Naive thymus-derived CD4-positive, alpha-beta T cell (primary cell): ENCODE measurements around the gene GALNT14. TPM values are rescaled to one million over a fixed set of nuclear protein-coding genes. Genes with fewer than 3 reads are reported as not detected.

ENCODE experiments used
- ATAC-seq: fragments of 150-1000 bp; cut with Tn5 transposase; 2 replicates; pipeline ENCODE4 v1.10.0; 2021; ENCODE audit warnings: mild to moderate bottlenecking, moderate library complexity
- CTCF ChIA-PET: fragments of 350-600 bp; sonication (Branson Sonifier 250); formaldehyde crosslinking; loops from one replicate; lab custom pipeline; 2021; ENCODE audit warnings: antibody characterized with exemption; lab: Charles Lee
- POLR2A ChIA-PET: fragments of 350-600 bp; sonication (Branson Sonifier 250); formaldehyde crosslinking; loops from one replicate; lab custom pipeline; 2021; ENCODE audit warnings: antibody characterized with exemption, inconsistent platforms; lab: Charles Lee
- DNase-seq, 9 donors: peaks; one replicate each; pipeline versions ENCODE4 v3.0.0 to v3.0.0-alpha.2; 2020 to 2022; ENCODE audit warnings: mixed read lengths in 1 of 9
- H3K27ac ChIP-seq: one replicate; pipeline ENCODE4 v1.7.0; 2013; ENCODE audit warnings: mild to moderate bottlenecking, low read depth, low read length, moderate library complexity
- H3K27me3 ChIP-seq, 2 donors: one replicate each; pipeline ENCODE4 v1.7.0; 2013; ENCODE audit warnings: low read length in 2 of 2, mild to moderate bottlenecking in 2 of 2, moderate library complexity in 2 of 2; ENCODE audit not compliant: control insufficient read depth in 2 of 2, insufficient read depth in 2 of 2
- H3K36me3 ChIP-seq, 3 experiments: 1 replicate in 2 of 3; 2 replicates in 1 of 3; pipeline ENCODE4 v1.7.0; 2013; ENCODE audit warnings: low read length in 3 of 3, mild to moderate bottlenecking in 3 of 3, moderate library complexity in 1 of 3; ENCODE audit not compliant: insufficient read depth in 3 of 3, control insufficient read depth in 2 of 3
- H3K4me1 ChIP-seq, 2 donors: one replicate each; pipeline ENCODE4 v1.7.0; 2013; ENCODE audit warnings: low read length in 2 of 2, mild to moderate bottlenecking in 2 of 2, moderate library complexity in 1 of 2; ENCODE audit not compliant: control insufficient read depth in 2 of 2, insufficient read depth in 2 of 2
- H3K4me3 ChIP-seq: 2 replicates; pipeline ENCODE4 v1.7.0; 2013; ENCODE audit warnings: mild to moderate bottlenecking, low read length
- H3K9me3 ChIP-seq, 3 experiments: 1 replicate in 2 of 3; 2 replicates in 1 of 3; pipeline ENCODE4 v1.7.0; 2013; ENCODE audit warnings: low read length in 3 of 3; ENCODE audit not compliant: control insufficient read depth in 2 of 3
- H3K27ac Mint-ChIP-seq, 9 donors: one replicate each; pipeline ENCODE4 v1.8.0; 2020 to 2022; ENCODE audit warnings: mixed read lengths in 9 of 9, mild to moderate bottlenecking in 8 of 9, moderate library complexity in 5 of 9, inconsistent platforms in 2 of 9
- H3K27me3 Mint-ChIP-seq, 5 donors: one replicate each; pipeline ENCODE4 v1.8.0; 2021 to 2022; ENCODE audit warnings: mixed read lengths in 5 of 5, mild to moderate bottlenecking in 1 of 5
- H3K36me3 Mint-ChIP-seq, 5 donors: one replicate each; pipeline ENCODE4 v1.8.0; 2020 to 2022; ENCODE audit warnings: mixed read lengths in 5 of 5, mild to moderate bottlenecking in 3 of 5, inconsistent platforms in 1 of 5
- H3K4me1 Mint-ChIP-seq, 7 donors: one replicate each; pipeline ENCODE4 v1.8.0; 2020 to 2022; ENCODE audit warnings: mixed read lengths in 7 of 7, mild to moderate bottlenecking in 3 of 7, inconsistent platforms in 1 of 7
- H3K4me3 Mint-ChIP-seq, 10 donors: one replicate each; pipeline ENCODE4 v1.8.0; 2020 to 2022; ENCODE audit warnings: mild to moderate bottlenecking in 10 of 10, mixed read lengths in 10 of 10, moderate library complexity in 6 of 10, inconsistent platforms in 2 of 10
- H3K9me3 Mint-ChIP-seq, 11 donors: one replicate each; pipeline ENCODE4 v1.8.0; 2020 to 2022; ENCODE audit warnings: mixed read lengths in 11 of 11, mild to moderate bottlenecking in 4 of 11, inconsistent platforms in 1 of 11, moderate library complexity in 1 of 11
- intact Hi-C, 2 donors: fragments of 100-400 bp; cut with micrococcal nuclease; formaldehyde crosslinking; loops; one replicate each; pipeline ENCODE4 v1.15.1; 2023
- polyA plus RNA-seq, 2 donors: library from polyadenylated mRNA; unstranded; fragments of 300-500 nt; fragmentation: Illumina TruSeq; gene quantifications; one replicate each; pipeline ENCODE4 v1.2.3, GENCODE V29; 2021
- total RNA-seq, 6 experiments: library from RNA in 5 of 6; stranded (reverse) in 5 of 6; gene quantifications; 1 replicate in 5 of 6; 2 replicates in 1 of 6; pipeline ENCODE4 v1.2.3 and lab custom pipeline; 2021 to 2026

The GALNT14 gene
- total and polyA plus RNA-seq, 7 experiments from 2014 or later: 0.64 to 1.1 TPM; not detected in 5

DNA sequence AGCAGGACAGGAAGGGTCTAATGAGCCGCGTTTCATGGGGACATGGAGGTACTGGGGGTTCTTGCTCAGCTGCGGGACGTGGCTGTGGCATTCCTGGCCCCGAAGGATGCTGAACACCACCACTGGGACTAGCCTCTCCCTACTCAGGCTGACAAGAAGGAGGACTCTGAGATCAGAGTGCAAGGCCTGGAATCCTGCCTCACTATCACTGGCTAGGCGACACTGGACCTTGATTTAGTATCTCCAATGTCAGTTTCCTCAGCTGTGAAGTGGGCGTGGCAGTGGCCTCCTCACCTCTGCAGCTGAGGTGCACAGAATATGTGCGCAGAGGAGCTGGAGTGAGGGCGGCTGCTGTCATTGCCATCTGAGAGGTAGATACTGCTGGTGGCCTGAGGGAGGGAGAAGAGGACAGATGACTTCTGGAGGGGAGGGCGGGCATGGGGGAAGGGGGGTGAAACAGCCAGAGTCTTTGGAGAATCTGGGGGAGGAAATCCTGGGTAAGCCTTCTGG is 173.2 kb downstream of the GALNT14 start:
- CTCF ChIA-PET: no interaction called here
- H3K36me3 Mint-ChIP-seq: no peaks in the 10 kb centered on the region
- Histone ChIP-seq H3K9me3 (no peaks in the 10 kb centered on the region), H3K27ac (no peak overlapping the region), H3K36me3 (no peaks in the 10 kb centered on the region), H3K27me3 (no peaks in the 10 kb centered on the region), H3K4me3 (no peak overlapping the region), H3K4me1 (no peaks in the 10 kb centered on the region)
- ATAC-seq (no peak), DNase-seq (no peak)
- no peak overlapping the region for H3K4me3 Mint-ChIP-seq
- intact Hi-C loops: no loop called here
- H3K27ac Mint-ChIP-seq: no peak overlapping the region
- no peaks in the 10 kb centered on the region for H3K9me3 Mint-ChIP-seq
- H3K27me3 Mint-ChIP-seq: peaks cover 0 to 14% (median 0%) of the 10 kb centered on the region in 5 donors
- POLR2A ChIA-PET: no interaction called here
- no peaks in the 10 kb centered on the region for H3K4me1 Mint-ChIP-seq

DNA sequence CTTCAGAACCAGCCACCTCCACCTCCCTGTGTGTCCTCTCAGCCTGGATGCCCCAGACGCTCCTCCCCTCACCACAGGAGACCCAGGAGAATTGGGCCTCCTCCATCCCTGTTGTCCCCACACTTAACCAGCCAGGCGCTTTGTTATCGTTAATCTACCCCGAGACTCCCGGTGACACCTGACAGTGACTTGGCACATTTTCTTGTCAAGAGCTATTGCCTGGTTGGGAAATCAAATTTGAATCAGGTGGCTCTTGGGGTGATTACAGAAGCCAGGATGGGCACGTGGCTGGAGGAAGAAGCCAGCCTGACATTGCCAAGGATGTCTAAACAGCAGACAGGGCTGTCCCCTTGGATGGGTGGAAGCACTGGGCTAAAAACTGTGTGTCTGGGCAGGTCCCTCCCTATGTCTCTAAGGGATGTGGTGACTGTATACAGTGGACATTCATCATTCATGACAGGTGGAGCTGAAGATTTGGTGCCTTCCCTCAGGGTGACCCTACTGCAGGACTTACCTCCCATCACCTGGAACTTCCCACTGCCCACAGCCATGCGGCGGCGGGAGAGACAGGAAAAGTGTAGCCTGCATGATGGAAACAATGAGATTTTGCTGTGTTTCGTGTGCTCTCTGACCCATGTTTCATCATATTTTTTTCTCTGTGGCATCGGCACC is 173.8 kb downstream of the GALNT14 start:
- POLR2A ChIA-PET: no interaction called here
- intact Hi-C loops: no loop called here
- no peaks in the 10 kb centered on the region for H3K4me1 Mint-ChIP-seq
- no peaks in the 10 kb centered on the region for H3K9me3 ChIP-seq
- H3K9me3 Mint-ChIP-seq: no peaks in the 10 kb centered on the region
- no peaks in the 10 kb centered on the region for H3K36me3 ChIP-seq
- no peak overlapping the region for H3K4me3 Mint-ChIP-seq
- H3K27me3 ChIP-seq: no peaks in the 10 kb centered on the region
- H3K4me1 ChIP-seq: no peaks in the 10 kb centered on the region
- H3K36me3 Mint-ChIP-seq: no peaks in the 10 kb centered on the region
- ATAC-seq (no peak), DNase-seq (no peak)
- no peak overlapping the region for H3K4me3 ChIP-seq
- CTCF ChIA-PET: no interaction called here
- H3K27ac ChIP-seq: no peak overlapping the region
- no peak overlapping the region for H3K27ac Mint-ChIP-seq
- H3K27me3 Mint-ChIP-seq: peaks cover 0 to 14% (median 0%) of the 10 kb centered on the region in 5 donors

DNA sequence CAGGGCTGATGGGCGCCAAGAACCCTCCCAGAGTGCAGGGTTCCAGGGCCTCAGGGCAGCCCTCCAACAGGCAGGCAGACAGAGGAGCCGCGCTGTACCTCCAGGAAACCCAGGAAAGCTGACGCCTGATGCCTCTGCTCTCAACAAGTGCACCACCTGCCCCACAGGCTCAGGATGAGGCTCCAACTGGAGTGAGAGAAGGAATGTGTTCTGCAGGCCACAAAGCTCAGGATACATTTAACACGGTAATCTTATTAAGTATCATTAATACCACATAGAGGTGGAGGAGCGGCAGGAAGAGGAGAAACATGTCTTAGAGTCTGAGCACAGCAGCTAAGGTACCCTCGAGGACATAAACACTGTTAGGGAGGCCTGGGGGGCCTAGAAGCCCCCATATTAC is 175.1 kb downstream of the GALNT14 start:
- no peaks in the 10 kb centered on the region for H3K36me3 ChIP-seq
- H3K36me3 Mint-ChIP-seq: no peaks in the 10 kb centered on the region
- ATAC-seq (no peak), DNase-seq (no peak)
- ChIA-PET CTCF (no interaction called here), POLR2A (no interaction called here)
- H3K27ac ChIP-seq: no peak overlapping the region
- no peak overlapping the region for H3K4me3 ChIP-seq
- no peaks in the 10 kb centered on the region for H3K9me3 ChIP-seq
- peaks cover 0 to 13% (median 0%) of the 10 kb centered on the region in 5 donors for H3K27me3 Mint-ChIP-seq
- no peak overlapping the region for H3K4me3 Mint-ChIP-seq
- intact Hi-C loops: no loop called here
- H3K27ac Mint-ChIP-seq: no peak overlapping the region
- no peaks in the 10 kb centered on the region for H3K4me1 ChIP-seq
- no peaks in the 10 kb centered on the region for H3K27me3 ChIP-seq
- no peaks in the 10 kb centered on the region for H3K4me1 Mint-ChIP-seq
- no peaks in the 10 kb centered on the region for H3K9me3 Mint-ChIP-seq

DNA sequence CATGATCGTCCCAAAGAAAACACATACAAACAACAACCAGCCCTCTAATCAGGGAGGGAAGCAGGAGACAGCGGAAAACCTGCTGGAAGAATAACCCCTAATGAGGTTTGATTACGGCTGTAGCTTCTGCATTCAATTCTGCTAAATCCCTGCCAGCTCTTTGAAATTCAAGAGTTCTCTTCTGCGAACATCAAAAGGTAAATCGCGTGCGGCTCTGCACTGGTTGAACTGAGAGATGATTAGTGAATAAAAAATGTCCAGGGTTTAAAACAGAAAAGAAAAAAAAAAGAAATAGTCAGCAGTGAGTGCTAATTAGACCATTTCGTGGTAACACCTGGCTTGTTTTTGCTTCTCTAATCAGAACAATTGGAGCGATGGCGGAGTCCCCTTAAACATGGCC is 178.0 kb downstream of the GALNT14 start:
- Mint-ChIP-seq H3K27ac (no peak overlapping the region), H3K4me1 (no peaks in the 10 kb centered on the region), H3K36me3 (no peaks in the 10 kb centered on the region), H3K9me3 (no peaks in the 10 kb centered on the region), H3K27me3 (peaks cover 0 to 6% (median 0%) of the 10 kb centered on the region in 5 donors), H3K4me3 (no peak overlapping the region)
- Histone ChIP-seq H3K27ac (no peak overlapping the region), H3K36me3 (no peaks in the 10 kb centered on the region), H3K9me3 (no peaks in the 10 kb centered on the region), H3K4me3 (no peak overlapping the region), H3K27me3 (no peaks in the 10 kb centered on the region), H3K4me1 (no peaks in the 10 kb centered on the region)
- ATAC-seq (no peak), DNase-seq (no peak)
- POLR2A ChIA-PET: no interaction called here
- intact Hi-C loops: no loop called here
- CTCF ChIA-PET: no interaction called here

DNA sequence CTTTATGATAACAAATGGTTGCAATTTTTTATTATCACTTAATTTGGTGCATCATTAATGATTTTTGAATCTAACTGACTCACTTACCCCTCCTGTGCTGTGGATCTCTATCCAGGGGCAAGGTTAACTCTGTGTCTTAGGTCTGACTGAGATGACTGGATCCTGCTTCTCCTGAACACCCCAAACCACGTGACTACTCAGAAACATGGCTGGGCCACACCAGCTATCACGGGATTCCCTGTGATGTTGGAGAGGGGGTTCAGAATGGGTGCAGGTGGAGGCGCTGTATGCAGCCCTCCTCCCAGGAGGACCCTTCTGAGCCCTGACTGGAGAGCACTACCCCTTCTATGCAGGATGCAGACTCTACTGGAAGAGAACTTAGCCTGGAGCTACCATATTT is 178.6 kb downstream of the GALNT14 start:
- intact Hi-C loops: no loop called here
- ChIA-PET POLR2A (no interaction called here), CTCF (no interaction called here)
- no peaks in the 10 kb centered on the region for H3K9me3 ChIP-seq
- DNase-seq (no peak), ATAC-seq (no peak)
- Mint-ChIP-seq H3K27ac (no peak overlapping the region), H3K9me3 (no peaks in the 10 kb centered on the region), H3K4me1 (no peaks in the 10 kb centered on the region), H3K27me3 (peaks cover 0 to 6% (median 0%) of the 10 kb centered on the region in 5 donors), H3K36me3 (no peaks in the 10 kb centered on the region), H3K4me3 (no peak overlapping the region)
- no peaks in the 10 kb centered on the region for H3K4me1 ChIP-seq
- no peaks in the 10 kb centered on the region for H3K36me3 ChIP-seq
- H3K4me3 ChIP-seq: no peak overlapping the region
- H3K27me3 ChIP-seq: no peaks in the 10 kb centered on the region
- no peak overlapping the region for H3K27ac ChIP-seq

DNA sequence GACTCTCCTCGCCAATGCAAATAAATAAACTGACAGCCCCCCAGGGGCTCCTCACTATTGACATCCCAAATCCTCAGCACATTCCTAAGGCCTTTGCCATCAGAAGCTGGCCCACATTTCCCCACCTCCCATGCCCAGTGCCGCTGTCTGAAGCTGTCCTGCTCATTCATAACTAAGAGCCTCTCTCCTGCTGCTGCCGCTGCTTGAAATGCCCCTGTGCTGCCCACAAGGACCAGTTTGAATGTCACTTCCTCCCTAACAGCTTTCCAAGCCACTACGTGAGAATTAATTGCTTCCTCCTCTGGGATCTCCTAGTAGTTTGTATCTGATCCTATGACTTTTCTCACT is 179.3 kb downstream of the GALNT14 start:
- H3K4me1 ChIP-seq: no peaks in the 10 kb centered on the region
- Mint-ChIP-seq H3K4me3 (no peak overlapping the region), H3K27ac (no peak overlapping the region), H3K4me1 (no peaks in the 10 kb centered on the region), H3K9me3 (no peaks in the 10 kb centered on the region), H3K36me3 (no peaks in the 10 kb centered on the region), H3K27me3 (peaks cover 0 to 6% (median 0%) of the 10 kb centered on the region in 5 donors)
- no peak overlapping the region for H3K27ac ChIP-seq
- ATAC-seq (no peak), DNase-seq (no peak)
- no peaks in the 10 kb centered on the region for H3K27me3 ChIP-seq
- ChIA-PET CTCF (no interaction called here), POLR2A (no interaction called here)
- no peaks in the 10 kb centered on the region for H3K9me3 ChIP-seq
- intact Hi-C loops: no loop called here
- no peak overlapping the region for H3K4me3 ChIP-seq
- H3K36me3 ChIP-seq: no peaks in the 10 kb centered on the region

DNA sequence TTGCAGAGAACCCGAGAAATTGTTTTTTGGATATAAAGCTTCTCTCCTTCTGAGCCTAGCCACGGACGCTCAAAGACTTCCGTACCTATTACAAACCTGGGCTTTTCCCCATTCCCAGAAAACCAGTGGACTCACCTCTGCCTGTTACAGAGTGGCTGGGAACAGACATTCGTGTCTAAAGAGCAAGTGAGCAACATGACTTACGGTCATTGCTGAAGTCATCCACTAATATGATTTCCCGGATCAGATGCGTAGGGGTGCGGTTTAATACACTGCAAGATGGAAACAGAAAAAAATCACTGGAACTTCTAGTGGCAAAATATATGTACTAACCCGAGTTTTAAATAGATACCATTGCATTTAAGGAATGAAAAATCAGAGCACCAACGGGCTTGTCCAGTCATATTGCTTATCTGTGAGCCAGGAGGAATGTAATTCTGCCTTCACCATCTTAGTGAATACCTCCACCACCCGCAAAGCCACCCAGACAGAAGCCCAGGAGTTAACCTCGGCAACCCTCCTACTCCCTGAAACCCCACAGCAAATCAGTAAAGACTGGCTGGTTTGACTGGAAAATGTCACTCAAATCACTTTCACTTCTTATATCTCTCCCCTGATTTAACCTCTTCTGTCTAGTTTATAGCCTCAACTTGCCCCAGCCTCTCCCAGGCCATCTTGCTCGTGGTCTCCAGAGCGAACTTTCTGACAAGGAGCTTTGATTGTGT is 179.9 kb downstream of the GALNT14 start:
- DNase-seq (no peak), ATAC-seq (no peak)
- peaks cover 0 to 5% (median 0%) of the 10 kb centered on the region in 5 donors for H3K27me3 Mint-ChIP-seq
- Histone ChIP-seq H3K4me1 (no peaks in the 10 kb centered on the region), H3K4me3 (no peak overlapping the region), H3K27me3 (no peaks in the 10 kb centered on the region), H3K9me3 (no peaks in the 10 kb centered on the region), H3K27ac (no peak overlapping the region), H3K36me3 (no peaks in the 10 kb centered on the region)
- POLR2A ChIA-PET: no interaction called here
- H3K36me3 Mint-ChIP-seq: no peaks in the 10 kb centered on the region
- no peaks in the 10 kb centered on the region for H3K9me3 Mint-ChIP-seq
- no peaks in the 10 kb centered on the region for H3K4me1 Mint-ChIP-seq
- no peak overlapping the region for H3K27ac Mint-ChIP-seq
- CTCF ChIA-PET: no interaction called here
- intact Hi-C loops: no loop called here
- no peak overlapping the region for H3K4me3 Mint-ChIP-seq
